ENCODE measurements around the gene TNNI3.
"Not testable (repeated sequence)": the region's sequence is repeated elsewhere in the genome, so short reads cannot be mapped to it uniquely, and the experiment has no call there.

TNNI3 gene

GRCh38 chr19:55157064-55157908 is at the start of gene TNNI3:
Gene TNNI3 (minus strand): TSS chr19:55157732. CDS start chr19:55157589, 143 bp downstream.
- no peak for DNase-seq

GRCh38 chr19:55206664-55207500 is 49.4 kb upstream of the TNNI3 start:
- peak; percentile 75 for DNase-seq

- not testable (repeated sequence) for DNase-seq
These were observed 44.7 kb upstream of the TNNI3 start for GRCh38 chr19:55202199-55202598.

GRCh38 chr19:55199620-55200204 is 42.2 kb upstream of the TNNI3 start:
- no peak for DNase-seq

GRCh38 chr19:55198651-55199050 is 41.1 kb upstream of the TNNI3 start:
- no peak for DNase-seq

- no peak for DNase-seq
These were observed 40.0 kb upstream of the TNNI3 start for GRCh38 chr19:55197528-55197927.

- no peak for DNase-seq
These were observed 39.3 kb upstream of the TNNI3 start for GRCh38 chr19:55196803-55197202.

GRCh38 chr19:55193481-55193880 is 35.9 kb upstream of the TNNI3 start:
- DNase-seq, result no peak

GRCh38 chr19:55189403-55189835 is 31.9 kb upstream of the TNNI3 start:
- no peak for DNase-seq

- DNase-seq, result no peak
These were observed 31.1 kb upstream of the TNNI3 start for GRCh38 chr19:55188625-55189024.

GRCh38 chr19:55186080-55186479 is 28.5 kb upstream of the TNNI3 start:
- DNase-seq, result no peak

- no peak for DNase-seq
These were observed 24.2 kb upstream of the TNNI3 start for GRCh38 chr19:55181740-55182139.

GRCh38 chr19:55179606-55180484 is 22.3 kb upstream of the TNNI3 start, which contains the start of gene SYT5:
Gene SYT5 (minus strand): TSS chr19:55180289. CDS start chr19:55179041, 1,248 bp downstream.
- peak; percentile 69 for DNase-seq

- peak; percentile 91 for DNase-seq
These were observed 21.5 kb upstream of the TNNI3 start for GRCh38 chr19:55178781-55179599.

- DNase-seq, result no peak
These were observed 18.5 kb upstream of the TNNI3 start for GRCh38 chr19:55176076-55176475.

GRCh38 chr19:55175117-55175867 is 17.8 kb upstream of the TNNI3 start:
- DNase-seq, result no peak

- DNase-seq, result no peak
These were observed 17.0 kb upstream of the TNNI3 start for GRCh38 chr19:55174425-55175116.

GRCh38 chr19:55173714-55174409 is 16.3 kb upstream of the TNNI3 start:
- DNase-seq, result peak; percentile 73

GRCh38 chr19:55173186-55173713 is 15.7 kb upstream of the TNNI3 start:
- no peak for DNase-seq
